Measurements from ENCODE around the gene MSANTD7.

- TF ChIP-seq, protein P1, sequence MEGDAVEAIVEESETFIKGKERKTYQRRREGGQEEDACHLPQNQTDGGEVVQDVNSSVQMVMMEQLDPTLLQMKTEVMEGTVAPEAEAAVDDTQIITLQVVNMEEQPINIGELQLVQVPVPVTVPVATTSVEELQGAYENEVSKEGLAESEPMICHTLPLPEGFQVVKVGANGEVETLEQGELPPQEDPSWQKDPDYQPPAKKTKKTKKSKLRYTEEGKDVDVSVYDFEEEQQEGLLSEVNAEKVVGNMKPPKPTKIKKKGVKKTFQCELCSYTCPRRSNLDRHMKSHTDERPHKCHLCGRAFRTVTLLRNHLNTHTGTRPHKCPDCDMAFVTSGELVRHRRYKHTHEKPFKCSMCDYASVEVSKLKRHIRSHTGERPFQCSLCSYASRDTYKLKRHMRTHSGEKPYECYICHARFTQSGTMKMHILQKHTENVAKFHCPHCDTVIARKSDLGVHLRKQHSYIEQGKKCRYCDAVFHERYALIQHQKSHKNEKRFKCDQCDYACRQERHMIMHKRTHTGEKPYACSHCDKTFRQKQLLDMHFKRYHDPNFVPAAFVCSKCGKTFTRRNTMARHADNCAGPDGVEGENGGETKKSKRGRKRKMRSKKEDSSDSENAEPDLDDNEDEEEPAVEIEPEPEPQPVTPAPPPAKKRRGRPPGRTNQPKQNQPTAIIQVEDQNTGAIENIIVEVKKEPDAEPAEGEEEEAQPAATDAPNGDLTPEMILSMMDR (IDR thresholded peaks at IDR 0.05): no peak
- no peak for TF ChIP-seq POLR2A (IDR thresholded peaks at IDR 0.05)
Measured at GRCh38 chr10:14859775-14860174, 21.7 kb downstream of the MSANTD7 start.
